Subcutaneous abdominal adipose tissue (tissue), 5 donors: ENCODE data around the gene INSYN2B.

ENCODE experiments used
- H3K27ac ChIP-seq: one replicate; pipeline ENCODE4 v1.7.0; 2013; ENCODE audit warnings: low read depth, mild to moderate bottlenecking, inconsistent platforms, low read length, moderate library complexity
- H3K27me3 ChIP-seq, 5 donors: one replicate each; pipeline ENCODE4 v1.7.0; 2013; ENCODE audit warnings: low read length in 5 of 5, inconsistent platforms in 1 of 5; ENCODE audit not compliant: control insufficient read depth in 5 of 5, insufficient read depth in 4 of 5
- H3K36me3 ChIP-seq, 5 donors: one replicate each; pipeline ENCODE4 v1.7.0; 2013; ENCODE audit warnings: low read length in 5 of 5; ENCODE audit not compliant: control insufficient read depth in 5 of 5, insufficient read depth in 5 of 5
- H3K4me1 ChIP-seq, 5 donors: one replicate each; pipeline ENCODE4 v1.7.0; 2013; ENCODE audit warnings: low read length in 5 of 5, mild to moderate bottlenecking in 3 of 5, moderate library complexity in 1 of 5; ENCODE audit not compliant: control insufficient read depth in 5 of 5, insufficient read depth in 5 of 5
- H3K4me3 ChIP-seq, 5 donors: one replicate each; pipeline ENCODE4 v1.7.0; 2013; ENCODE audit warnings: low read length in 5 of 5, low read depth in 1 of 5
- H3K9ac ChIP-seq, 5 donors: one replicate each; pipeline ENCODE4 v1.7.0; 2013; ENCODE audit warnings: low read length in 5 of 5, mild to moderate bottlenecking in 4 of 5, moderate library complexity in 3 of 5
- H3K9me3 ChIP-seq, 5 donors: one replicate each; pipeline ENCODE4 v1.7.0; 2013; ENCODE audit warnings: low read length in 5 of 5; ENCODE audit not compliant: control insufficient read depth in 5 of 5
- donor health status: healthy.
- donor health status: healthy.
- donor health status: healthy.
- donor health status: healthy.
- donor health status: healthy.

The INSYN2B gene

GRCh38 chr5:169978714-169979113, 1.6 kb downstream of the INSYN2B start:
- no peak overlapping the region for H3K4me3 ChIP-seq
- peaks cover 0 to 9% (median 0%) of the 10 kb centered on the region in 5 donors for H3K27me3 ChIP-seq
- peaks cover 0 to 23% (median 6%) of the 10 kb centered on the region in 5 donors for H3K4me1 ChIP-seq
- H3K9ac ChIP-seq = no peak overlapping the region
- H3K9me3 ChIP-seq = no peaks in the 10 kb centered on the region
- H3K27ac ChIP-seq = no peak overlapping the region
- peaks cover 0 to 7% (median 0%) of the 10 kb centered on the region in 5 donors for H3K36me3 ChIP-seq

GRCh38 chr5:169974121-169974770, 6.0 kb downstream of the INSYN2B start:
- H3K4me3 ChIP-seq = no peak overlapping the region
- no peaks in the 10 kb centered on the region for H3K36me3 ChIP-seq
- no peaks in the 10 kb centered on the region for H3K9me3 ChIP-seq
- H3K27me3 ChIP-seq = peaks cover 0 to 4% (median 0%) of the 10 kb centered on the region in 5 donors
- no peak overlapping the region for H3K27ac ChIP-seq
- H3K9ac ChIP-seq = no peak overlapping the region
- H3K4me1 ChIP-seq = peaks cover 0 to 27% (median 10%) of the 10 kb centered on the region in 5 donors

GRCh38 chr5:169973056-169973455, 7.2 kb downstream of the INSYN2B start:
- Histone ChIP-seq H3K27ac (no peak overlapping the region), H3K9me3 (no peaks in the 10 kb centered on the region), H3K27me3 (no peaks in the 10 kb centered on the region), H3K9ac (no peak overlapping the region), H3K36me3 (no peaks in the 10 kb centered on the region), H3K4me1 (peaks cover 0 to 27% (median 10%) of the 10 kb centered on the region in 5 donors), H3K4me3 (no peak overlapping the region)

GRCh38 chr5:169971780-169972179, 8.5 kb downstream of the INSYN2B start:
- H3K4me3 ChIP-seq = no peak overlapping the region
- H3K27ac ChIP-seq = peak overlapping the region; percentile 50
- peaks cover 0 to 18% (median 10%) of the 10 kb centered on the region in 5 donors for H3K4me1 ChIP-seq
- no peak overlapping the region for H3K9ac ChIP-seq
- no peaks in the 10 kb centered on the region for H3K9me3 ChIP-seq
- H3K36me3 ChIP-seq = no peaks in the 10 kb centered on the region
- no peaks in the 10 kb centered on the region for H3K27me3 ChIP-seq

- Histone ChIP-seq H3K27ac (peak overlapping the region; percentile 50), H3K4me3 (peak overlapping the region in 1 of 5 donors; percentile 17), H3K9me3 (no peaks in the 10 kb centered on the region), H3K9ac (no peak overlapping the region), H3K27me3 (no peaks in the 10 kb centered on the region), H3K4me1 (peaks cover 0 to 17% (median 10%) of the 10 kb centered on the region in 5 donors), H3K36me3 (no peaks in the 10 kb centered on the region)
Observed at GRCh38 chr5:169970911-169971765, 9.2 kb downstream of the INSYN2B start.

- Histone ChIP-seq H3K9me3 (no peaks in the 10 kb centered on the region), H3K27me3 (no peaks in the 10 kb centered on the region), H3K36me3 (no peaks in the 10 kb centered on the region), H3K4me1 (peaks cover 0 to 17% (median 10%) of the 10 kb centered on the region in 5 donors), H3K9ac (no peak overlapping the region), H3K27ac (no peak overlapping the region), H3K4me3 (no peak overlapping the region)
Observed at GRCh38 chr5:169970339-169970738, 10.0 kb downstream of the INSYN2B start.

GRCh38 chr5:169964246-169964645, 16.0 kb downstream of the INSYN2B start:
- Histone ChIP-seq H3K9ac (no peak overlapping the region), H3K27ac (no peak overlapping the region), H3K4me1 (peaks cover 0 to 2% (median 0%) of the 10 kb centered on the region in 5 donors), H3K9me3 (no peaks in the 10 kb centered on the region), H3K36me3 (no peaks in the 10 kb centered on the region), H3K4me3 (no peak overlapping the region), H3K27me3 (no peaks in the 10 kb centered on the region)

- Histone ChIP-seq H3K9ac (no peak overlapping the region), H3K4me1 (peaks cover 0 to 2% (median 0%) of the 10 kb centered on the region in 5 donors), H3K36me3 (no peaks in the 10 kb centered on the region)
Observed at GRCh38 chr5:169960659-169961058, 19.6 kb downstream of the INSYN2B start.

GRCh38 chr5:169958278-169958677, 22.0 kb downstream of the INSYN2B start:
- no peaks in the 10 kb centered on the region for H3K9me3 ChIP-seq
- H3K9ac ChIP-seq = no peak overlapping the region
- no peak overlapping the region for H3K4me3 ChIP-seq
- no peaks in the 10 kb centered on the region for H3K36me3 ChIP-seq
- H3K27me3 ChIP-seq = no peaks in the 10 kb centered on the region
- H3K27ac ChIP-seq = no peak overlapping the region
- H3K4me1 ChIP-seq = peaks cover 0 to 2% (median 0%) of the 10 kb centered on the region in 5 donors

More at GRCh38 chr5:169960659-169961058, 19.6 kb downstream of the INSYN2B start:
- Histone ChIP-seq H3K4me3 (no peak overlapping the region), H3K27ac (no peak overlapping the region), H3K27me3 (no peaks in the 10 kb centered on the region), H3K9me3 (no peaks in the 10 kb centered on the region)

GRCh38 chr5:169956756-169957155, 23.5 kb downstream of the INSYN2B start:
- H3K36me3 ChIP-seq = no peaks in the 10 kb centered on the region
- no peaks in the 10 kb centered on the region for H3K27me3 ChIP-seq
- no peaks in the 10 kb centered on the region for H3K9me3 ChIP-seq
- H3K4me3 ChIP-seq = no peak overlapping the region
- no peak overlapping the region for H3K27ac ChIP-seq
- peaks cover 0 to 2% (median 0%) of the 10 kb centered on the region in 5 donors for H3K4me1 ChIP-seq
- no peak overlapping the region for H3K9ac ChIP-seq
